Measurements from ENCODE around the gene NDUFA6. TPM values are rescaled to one million over a fixed set of nuclear protein-coding genes. Genes with fewer than 3 reads are reported as not detected.

The NDUFA6 gene
- total and polyA plus RNA-seq, 4 donors, result 43.7 to 235 (median 56.6) TPM

DNA sequence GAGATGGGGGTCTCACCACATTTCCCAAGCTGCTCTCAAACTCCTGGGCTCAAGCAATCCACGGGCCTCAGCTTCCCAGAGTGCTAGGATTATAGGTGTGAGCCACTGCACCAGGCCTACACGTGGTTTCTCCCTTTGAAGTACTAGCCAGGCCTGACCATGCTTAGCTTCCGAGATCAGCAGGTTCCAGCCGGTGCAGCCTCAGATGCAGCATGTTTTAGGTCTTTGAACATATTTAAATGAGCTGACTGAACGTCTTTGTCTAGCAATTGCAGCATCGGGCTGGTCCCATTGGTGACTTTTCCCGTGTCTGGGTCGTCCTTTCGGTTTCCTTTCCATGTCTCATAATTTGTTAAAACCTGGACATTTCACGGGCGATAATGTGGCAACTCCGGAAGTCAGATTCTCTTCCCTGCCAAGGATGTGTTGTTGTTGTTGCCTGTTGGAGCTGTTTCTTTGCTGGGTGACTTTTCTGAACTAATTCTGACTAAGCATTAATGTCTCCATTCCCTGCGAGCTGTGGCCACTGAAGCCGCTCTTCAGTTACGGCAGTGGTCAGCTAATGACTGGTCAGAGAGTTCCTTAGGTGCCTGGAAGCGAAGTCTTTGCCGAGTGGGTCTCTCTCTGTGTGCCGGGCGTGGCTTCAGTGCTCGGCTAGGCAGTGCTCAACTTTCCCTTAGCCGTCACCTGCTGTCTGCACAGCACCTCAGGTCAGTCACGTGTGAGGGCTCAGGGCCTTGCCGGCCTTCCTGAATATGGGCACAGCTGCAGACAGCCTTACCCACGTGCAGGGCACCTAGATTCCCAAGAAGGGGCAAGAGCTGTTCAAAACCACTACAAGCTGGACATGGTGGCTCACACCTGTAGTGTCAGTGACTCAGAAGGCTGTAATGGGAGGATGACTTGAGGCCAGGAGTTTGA is 43.8 kb upstream of the NDUFA6 start:
- H3K9ac ChIP-seq (ENCODE audit: low read depth in 1 of 2, low read length in 2 of 2), result no peak overlapping the region
- TF ChIP-seq EGR1 (IDR thresholded peaks at IDR 0.05; ENCODE audit: low read depth in 2 of 2) (no peak), HNF4G (IDR thresholded peaks at IDR 0.05) (no peak), HNF4A (conservative IDR thresholded peaks at IDR 0.05) (no peak), RAD21 (IDR thresholded peaks at IDR 0.05) (no peak), JUND (IDR thresholded peaks at IDR 0.05) (no peak), RXRA (IDR thresholded peaks at IDR 0.05) (no peak), YY1 (IDR thresholded peaks at IDR 0.05) (no peak), TAF1 (conservative IDR thresholded peaks at IDR 0.05) (no peak)
- peaks cover 9 to 32% (median 23%) of the 10 kb centered on the region in 4 donors for H3K4me1 ChIP-seq (ENCODE audit: control insufficient read depth in 4 of 4, insufficient read depth in 4 of 4, low read length in 3 of 4)
- no peaks in the 10 kb centered on the region for H3K9me3 ChIP-seq (ENCODE audit: control insufficient read depth in 4 of 4, low read length in 3 of 4)
- WGBS, result 89% methylated on average over 24 of the region's 24 CpGs
- peaks cover 0 to 6% (median 3%) of the 10 kb centered on the region in 4 donors for H3K36me3 ChIP-seq (ENCODE audit: control insufficient read depth in 4 of 4, insufficient read depth in 3 of 4, low read depth in 1 of 4, low read length in 3 of 4)
- no peaks in the 10 kb centered on the region for H3K27me3 ChIP-seq (ENCODE audit: control insufficient read depth in 4 of 4, insufficient read depth in 4 of 4, low read length in 3 of 4)
- H3K27ac ChIP-seq (ENCODE audit: low read depth in 1 of 2, low read length in 2 of 2), result no peak overlapping the region
- no peak for DNase-seq (ENCODE audit: low spot score)
- no peak overlapping the region for H3K4me3 ChIP-seq (ENCODE audit: low read depth in 1 of 3, low read length in 3 of 3)

DNA sequence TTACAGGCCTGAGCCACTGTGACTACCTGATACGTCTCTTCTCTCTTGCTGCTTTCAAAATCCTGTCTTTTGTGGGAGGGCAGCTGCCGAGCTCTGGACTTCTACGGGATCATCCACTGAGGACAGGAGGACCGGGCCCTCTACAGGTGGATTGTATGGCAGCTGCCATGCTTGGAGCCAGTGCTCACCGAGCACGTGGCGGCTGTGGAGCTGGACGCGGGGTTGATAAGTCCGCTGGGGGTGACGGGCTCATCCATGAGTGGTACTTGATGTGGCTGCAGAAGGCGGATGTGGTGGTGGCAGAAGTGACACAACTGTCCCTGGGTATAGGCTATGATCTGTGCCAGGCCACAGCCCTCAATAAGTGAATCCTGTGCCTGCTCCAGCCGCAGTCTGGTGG is 41.9 kb upstream of the NDUFA6 start:
- TF ChIP-seq, protein P1, sequence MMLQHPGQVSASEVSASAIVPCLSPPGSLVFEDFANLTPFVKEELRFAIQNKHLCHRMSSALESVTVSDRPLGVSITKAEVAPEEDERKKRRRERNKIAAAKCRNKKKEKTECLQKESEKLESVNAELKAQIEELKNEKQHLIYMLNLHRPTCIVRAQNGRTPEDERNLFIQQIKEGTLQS (IDR thresholded peaks at IDR 0.05), result no peak
- TF ChIP-seq YY1 (IDR thresholded peaks at IDR 0.05) (no peak), SP1 (IDR thresholded peaks at IDR 0.05) (no peak), FOXA1 (IDR thresholded peaks at IDR 0.05) (no peak), RXRA (IDR thresholded peaks at IDR 0.05) (no peak), JUND (IDR thresholded peaks at IDR 0.05) (no peak), FOXA2 (IDR thresholded peaks at IDR 0.05) (no peak), NR2F2 (IDR thresholded peaks at IDR 0.05) (no peak), GABPA (IDR thresholded peaks at IDR 0.05 in 1 of 2, conservative IDR thresholded peaks at IDR 0.05 in 1 of 2) (no peak), TAF1 (conservative IDR thresholded peaks at IDR 0.05) (no peak), RAD21 (IDR thresholded peaks at IDR 0.05) (no peak), HNF4G (IDR thresholded peaks at IDR 0.05) (no peak), HNF4A (conservative IDR thresholded peaks at IDR 0.05) (no peak), EGR1 (IDR thresholded peaks at IDR 0.05; ENCODE audit: low read depth in 2 of 2) (no peak)
- TF ChIP-seq, protein P2, sequence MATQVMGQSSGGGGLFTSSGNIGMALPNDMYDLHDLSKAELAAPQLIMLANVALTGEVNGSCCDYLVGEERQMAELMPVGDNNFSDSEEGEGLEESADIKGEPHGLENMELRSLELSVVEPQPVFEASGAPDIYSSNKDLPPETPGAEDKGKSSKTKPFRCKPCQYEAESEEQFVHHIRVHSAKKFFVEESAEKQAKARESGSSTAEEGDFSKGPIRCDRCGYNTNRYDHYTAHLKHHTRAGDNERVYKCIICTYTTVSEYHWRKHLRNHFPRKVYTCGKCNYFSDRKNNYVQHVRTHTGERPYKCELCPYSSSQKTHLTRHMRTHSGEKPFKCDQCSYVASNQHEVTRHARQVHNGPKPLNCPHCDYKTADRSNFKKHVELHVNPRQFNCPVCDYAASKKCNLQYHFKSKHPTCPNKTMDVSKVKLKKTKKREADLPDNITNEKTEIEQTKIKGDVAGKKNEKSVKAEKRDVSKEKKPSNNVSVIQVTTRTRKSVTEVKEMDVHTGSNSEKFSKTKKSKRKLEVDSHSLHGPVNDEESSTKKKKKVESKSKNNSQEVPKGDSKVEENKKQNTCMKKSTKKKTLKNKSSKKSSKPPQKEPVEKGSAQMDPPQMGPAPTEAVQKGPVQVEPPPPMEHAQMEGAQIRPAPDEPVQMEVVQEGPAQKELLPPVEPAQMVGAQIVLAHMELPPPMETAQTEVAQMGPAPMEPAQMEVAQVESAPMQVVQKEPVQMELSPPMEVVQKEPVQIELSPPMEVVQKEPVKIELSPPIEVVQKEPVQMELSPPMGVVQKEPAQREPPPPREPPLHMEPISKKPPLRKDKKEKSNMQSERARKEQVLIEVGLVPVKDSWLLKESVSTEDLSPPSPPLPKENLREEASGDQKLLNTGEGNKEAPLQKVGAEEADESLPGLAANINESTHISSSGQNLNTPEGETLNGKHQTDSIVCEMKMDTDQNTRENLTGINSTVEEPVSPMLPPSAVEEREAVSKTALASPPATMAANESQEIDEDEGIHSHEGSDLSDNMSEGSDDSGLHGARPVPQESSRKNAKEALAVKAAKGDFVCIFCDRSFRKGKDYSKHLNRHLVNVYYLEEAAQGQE (IDR thresholded peaks at IDR 0.05), result no peak
- TF ChIP-seq, protein P3, sequence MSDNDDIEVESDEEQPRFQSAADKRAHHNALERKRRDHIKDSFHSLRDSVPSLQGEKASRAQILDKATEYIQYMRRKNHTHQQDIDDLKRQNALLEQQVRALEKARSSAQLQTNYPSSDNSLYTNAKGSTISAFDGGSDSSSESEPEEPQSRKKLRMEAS (IDR thresholded peaks at IDR 0.05), result no peak
- TF ChIP-seq, protein P4, sequence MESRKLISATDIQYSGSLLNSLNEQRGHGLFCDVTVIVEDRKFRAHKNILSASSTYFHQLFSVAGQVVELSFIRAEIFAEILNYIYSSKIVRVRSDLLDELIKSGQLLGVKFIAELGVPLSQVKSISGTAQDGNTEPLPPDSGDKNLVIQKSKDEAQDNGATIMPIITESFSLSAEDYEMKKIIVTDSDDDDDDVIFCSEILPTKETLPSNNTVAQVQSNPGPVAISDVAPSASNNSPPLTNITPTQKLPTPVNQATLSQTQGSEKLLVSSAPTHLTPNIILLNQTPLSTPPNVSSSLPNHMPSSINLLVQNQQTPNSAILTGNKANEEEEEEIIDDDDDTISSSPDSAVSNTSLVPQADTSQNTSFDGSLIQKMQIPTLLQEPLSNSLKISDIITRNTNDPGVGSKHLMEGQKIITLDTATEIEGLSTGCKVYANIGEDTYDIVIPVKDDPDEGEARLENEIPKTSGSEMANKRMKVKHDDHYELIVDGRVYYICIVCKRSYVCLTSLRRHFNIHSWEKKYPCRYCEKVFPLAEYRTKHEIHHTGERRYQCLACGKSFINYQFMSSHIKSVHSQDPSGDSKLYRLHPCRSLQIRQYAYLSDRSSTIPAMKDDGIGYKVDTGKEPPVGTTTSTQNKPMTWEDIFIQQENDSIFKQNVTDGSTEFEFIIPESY (IDR thresholded peaks at IDR 0.05), result no peak
- TF ChIP-seq, protein P5, sequence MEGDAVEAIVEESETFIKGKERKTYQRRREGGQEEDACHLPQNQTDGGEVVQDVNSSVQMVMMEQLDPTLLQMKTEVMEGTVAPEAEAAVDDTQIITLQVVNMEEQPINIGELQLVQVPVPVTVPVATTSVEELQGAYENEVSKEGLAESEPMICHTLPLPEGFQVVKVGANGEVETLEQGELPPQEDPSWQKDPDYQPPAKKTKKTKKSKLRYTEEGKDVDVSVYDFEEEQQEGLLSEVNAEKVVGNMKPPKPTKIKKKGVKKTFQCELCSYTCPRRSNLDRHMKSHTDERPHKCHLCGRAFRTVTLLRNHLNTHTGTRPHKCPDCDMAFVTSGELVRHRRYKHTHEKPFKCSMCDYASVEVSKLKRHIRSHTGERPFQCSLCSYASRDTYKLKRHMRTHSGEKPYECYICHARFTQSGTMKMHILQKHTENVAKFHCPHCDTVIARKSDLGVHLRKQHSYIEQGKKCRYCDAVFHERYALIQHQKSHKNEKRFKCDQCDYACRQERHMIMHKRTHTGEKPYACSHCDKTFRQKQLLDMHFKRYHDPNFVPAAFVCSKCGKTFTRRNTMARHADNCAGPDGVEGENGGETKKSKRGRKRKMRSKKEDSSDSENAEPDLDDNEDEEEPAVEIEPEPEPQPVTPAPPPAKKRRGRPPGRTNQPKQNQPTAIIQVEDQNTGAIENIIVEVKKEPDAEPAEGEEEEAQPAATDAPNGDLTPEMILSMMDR (IDR thresholded peaks at IDR 0.05; ENCODE audit: low read depth, low read length, missing input control), result no peak
- WGBS, result 86% methylated on average over 13 of the region's 13 CpGs
- Histone ChIP-seq H3K27me3 (ENCODE audit: control insufficient read depth in 4 of 4, insufficient read depth in 4 of 4, low read length in 3 of 4) (no peaks in the 10 kb centered on the region), H3K9me3 (ENCODE audit: control insufficient read depth in 4 of 4, low read length in 3 of 4) (no peaks in the 10 kb centered on the region), H3K36me3 (ENCODE audit: control insufficient read depth in 4 of 4, insufficient read depth in 3 of 4, low read depth in 1 of 4, low read length in 3 of 4) (peaks cover under 1 to 5% (median 4%) of the 10 kb centered on the region in 4 donors), H3K27ac (ENCODE audit: low read depth in 1 of 2, low read length in 2 of 2) (peak overlapping the region in 1 of 2 donors; percentile 29), H3K4me1 (ENCODE audit: control insufficient read depth in 4 of 4, insufficient read depth in 4 of 4, low read length in 3 of 4) (peaks cover 15 to 34% (median 25%) of the 10 kb centered on the region in 4 donors), H3K9ac (ENCODE audit: low read depth in 1 of 2, low read length in 2 of 2) (no peak overlapping the region), H3K4me3 (ENCODE audit: low read depth in 1 of 3, low read length in 3 of 3) (no peak overlapping the region)
- no peak for DNase-seq (ENCODE audit: low spot score)

Measured in liver (tissue), 9 donors.